H1 (cell line): ENCODE measurements around the gene C5AR2. TPM values are rescaled to one million over a fixed set of nuclear protein-coding genes. Genes with fewer than 3 reads are reported as not detected.

Source experiments
- CHD7 ChIP-seq: fragments of 300-600 bp; sonication (generic); IDR thresholded peaks from 2 replicates; pipeline ENCODE4 v1.7.1; 2012; ENCODE audit warnings: low read length, moderate library complexity, mild to moderate bottlenecking, inconsistent platforms; ENCODE audit not compliant: insufficient replicate concordance
- JUN ChIP-seq: IDR thresholded peaks from 2 replicates; pipeline ENCODE4 v1.6.1; 2011; ENCODE audit warnings: low read depth, mild to moderate bottlenecking, improper control_type of control experiment, low read length
- MAFK ChIP-seq: IDR thresholded peaks from 2 replicates; pipeline ENCODE4 v1.6.1; 2012; ENCODE audit warnings: low read depth, mild to moderate bottlenecking, improper control_type of control experiment, low read length
- NANOG ChIP-seq: IDR thresholded peaks from 2 replicates; pipeline ENCODE4 v1.6.1; 2011; ENCODE audit warnings: low read length, low read depth, mild to moderate bottlenecking, inconsistent platforms; ENCODE audit not compliant: insufficient read depth, poor library complexity, severe bottlenecking
- RNF2 ChIP-seq: fragments of 200-900, 300-1000 bp; sonication (generic); IDR thresholded peaks from 2 replicates; pipeline ENCODE4 v1.7.1; 2016; ENCODE audit warnings: borderline replicate concordance, low read depth, mild to moderate bottlenecking, antibody characterized with exemption, low read length; ENCODE audit not compliant: poor library complexity, severe bottlenecking; ENCODE audit errors: missing control alignments
- SIRT6 ChIP-seq: IDR thresholded peaks from one replicate; pipeline ENCODE4 v1.7.1; 2012; ENCODE audit warnings: low read length, inconsistent platforms
- polyA plus RNA-seq, 7 experiments: library from polyadenylated mRNA; depleted of rRNA in 3 of 7; stranded (reverse) in 5 of 7; unstranded in 2 of 7; fragments of >200 nt in 5 of 7; fragments of 200-250 nt in 2 of 7; gene quantifications; 1 replicate in 5 of 7; 2 replicates in 1 of 7; 4 replicates in 1 of 7; pipeline versions ENCODE4 v1.2.1 to v1.2.3, GENCODE V29; 2011 to 2013; ENCODE audit warnings: missing spikeins in 2 of 7, mixed read lengths in 2 of 7
- total RNA-seq: library from RNA; stranded (reverse); fragmentation: NEBNext Ultra II Directional; extraction: Animal tissue kit (Norgen Biotek cat#: 25700); gene quantifications from 2 replicates; pipeline ENCODE4 v1.2.1, GENCODE V29; 2021

C5AR2 gene
- total and polyA plus RNA-seq, 2 of the 8 experiments (the other 6 are each of a cell fraction or from before 2014, with no cell fraction given): 0.08 to 0.15 TPM

GRCh38 chr19:47309608-47310007 is 22.4 kb upstream of the C5AR2 start, which contains the start of gene C5AR1 (continued):
- TF ChIP-seq NANOG (no peak), CHD7 (no peak), SIRT6 (no peak), RNF2 (no peak), JUN (no peak), MAFK (no peak)
- TF ChIP-seq, all 59 proteins: peak for 0
